HFF-Myc (cell line): ENCODE results near the gene FAR2.
"Not testable (repeated sequence)": the region's sequence is repeated elsewhere in the genome, so short reads cannot be mapped to it uniquely, and the experiment has no call there.

Source experiments
- DNase-seq: peaks from one replicate; pipeline ENCODE4 v3.0.0-alpha.2; 2011; ENCODE audit warnings: low read depth; ENCODE audit errors: extremely low read depth
- H3K4me3 ChIP-seq: replicated peaks from 2 replicates; pipeline ENCODE4 v1.5.1; 2011; ENCODE audit warnings: low read depth, mild to moderate bottlenecking, control low read depth, low read length
- CTCF ChIP-seq: IDR thresholded peaks from 2 replicates; pipeline ENCODE4 v1.5.1; 2012; ENCODE audit warnings: mild to moderate bottlenecking, low read depth, low read length, control low read depth; ENCODE audit errors: missing control alignments

The FAR2 gene

GRCh38 chr12:29255042-29255441 is 106.0 kb downstream of the FAR2 start:
- no peak for TF ChIP-seq CTCF
- H3K4me3 ChIP-seq, result no peak overlapping the region
- DNase-seq, result no peak

GRCh38 chr12:29256598-29256997 is 107.5 kb downstream of the FAR2 start:
- H3K4me3 ChIP-seq, result no peak overlapping the region
- no peak for TF ChIP-seq CTCF
- no peak for DNase-seq

GRCh38 chr12:29257687-29258086 is 108.6 kb downstream of the FAR2 start:
- not testable (repeated sequence) for DNase-seq, H3K4me3 ChIP-seq

GRCh38 chr12:29264424-29264823 is 115.3 kb downstream of the FAR2 start:
- DNase-seq, result no peak
- TF ChIP-seq CTCF, result no peak
- H3K4me3 ChIP-seq, result no peak overlapping the region

- no peak for TF ChIP-seq CTCF
- DNase-seq, result no peak
- H3K4me3 ChIP-seq, result no peak overlapping the region
Measured at GRCh38 chr12:29269706-29270408, 120.8 kb downstream of the FAR2 start.

- DNase-seq, result no peak
- no peak overlapping the region for H3K4me3 ChIP-seq
- TF ChIP-seq CTCF, result no peak
Measured at GRCh38 chr12:29270446-29270845, 121.4 kb downstream of the FAR2 start.

GRCh38 chr12:29273178-29273843 is 124.2 kb downstream of the FAR2 start:
- no peak for TF ChIP-seq CTCF
- no peak overlapping the region for H3K4me3 ChIP-seq
- DNase-seq, result no peak
